ENCODE data around the gene NCAPD3. TPM values are rescaled to one million over a fixed set of nuclear protein-coding genes. Genes with fewer than 3 reads are reported as not detected.

NCAPD3 gene
- total RNA-seq, 1 donor from 2014 or later = 17.2 TPM

GRCh38 chr11:134250675-134251074 is 26.9 kb upstream of the NCAPD3 start:
- intact Hi-C loops (cut with micrococcal nuclease) = no loop called here
- TF ChIP-seq, protein P1, sequence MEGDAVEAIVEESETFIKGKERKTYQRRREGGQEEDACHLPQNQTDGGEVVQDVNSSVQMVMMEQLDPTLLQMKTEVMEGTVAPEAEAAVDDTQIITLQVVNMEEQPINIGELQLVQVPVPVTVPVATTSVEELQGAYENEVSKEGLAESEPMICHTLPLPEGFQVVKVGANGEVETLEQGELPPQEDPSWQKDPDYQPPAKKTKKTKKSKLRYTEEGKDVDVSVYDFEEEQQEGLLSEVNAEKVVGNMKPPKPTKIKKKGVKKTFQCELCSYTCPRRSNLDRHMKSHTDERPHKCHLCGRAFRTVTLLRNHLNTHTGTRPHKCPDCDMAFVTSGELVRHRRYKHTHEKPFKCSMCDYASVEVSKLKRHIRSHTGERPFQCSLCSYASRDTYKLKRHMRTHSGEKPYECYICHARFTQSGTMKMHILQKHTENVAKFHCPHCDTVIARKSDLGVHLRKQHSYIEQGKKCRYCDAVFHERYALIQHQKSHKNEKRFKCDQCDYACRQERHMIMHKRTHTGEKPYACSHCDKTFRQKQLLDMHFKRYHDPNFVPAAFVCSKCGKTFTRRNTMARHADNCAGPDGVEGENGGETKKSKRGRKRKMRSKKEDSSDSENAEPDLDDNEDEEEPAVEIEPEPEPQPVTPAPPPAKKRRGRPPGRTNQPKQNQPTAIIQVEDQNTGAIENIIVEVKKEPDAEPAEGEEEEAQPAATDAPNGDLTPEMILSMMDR (IDR thresholded peaks at IDR 0.05; ENCODE audit: borderline replicate concordance) = no peak
- Histone ChIP-seq H3K36me3 (peaks cover 55% of the 10 kb centered on the region), H3K27ac (replicated peaks) (no peak overlapping the region), H3K4me1 (peaks cover 41% of the 10 kb centered on the region), H3K9me3 (replicated peaks) (no peaks in the 10 kb centered on the region), H3K27me3 (ENCODE audit: low read depth) (no peaks in the 10 kb centered on the region), H3K4me3 (no peak overlapping the region)
- no peak for DNase-seq

DNA sequence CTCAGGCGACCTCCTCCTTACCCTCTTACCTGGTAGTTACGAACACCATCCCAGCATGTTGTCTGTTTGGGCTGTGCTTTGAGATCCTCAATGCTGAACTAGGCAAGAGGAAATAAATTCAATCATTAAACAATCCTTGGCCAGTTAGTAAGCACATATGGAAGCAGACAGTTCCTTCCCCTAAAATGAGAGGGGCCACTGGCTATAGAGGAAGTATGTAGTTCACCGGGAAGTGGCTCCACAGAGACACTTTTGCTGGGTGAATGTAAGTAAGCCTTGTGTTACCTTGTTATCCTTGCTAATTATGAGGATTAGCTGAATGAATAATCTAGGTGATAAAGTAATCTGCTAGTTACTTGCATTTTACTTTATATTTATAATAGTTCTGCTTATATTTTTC is 26.5 kb upstream of the NCAPD3 start:
- H3K9me3 ChIP-seq (replicated peaks) = no peaks in the 10 kb centered on the region
- TF ChIP-seq, protein P1 (IDR thresholded peaks at IDR 0.05; ENCODE audit: borderline replicate concordance) = no peak
- H3K36me3 ChIP-seq = peaks cover 60% of the 10 kb centered on the region
- DNase-seq = no peak
- no peaks in the 10 kb centered on the region for H3K27me3 ChIP-seq (ENCODE audit: low read depth)
- H3K4me3 ChIP-seq = no peak overlapping the region
- intact Hi-C loops (cut with micrococcal nuclease) = no loop called here
- peaks cover 37% of the 10 kb centered on the region for H3K4me1 ChIP-seq
- no peak overlapping the region for H3K27ac ChIP-seq (replicated peaks)

GRCh38 chr11:134248910-134249480 is 25.2 kb upstream of the NCAPD3 start:
- Histone ChIP-seq H3K9me3 (replicated peaks) (no peaks in the 10 kb centered on the region), H3K4me3 (no peak overlapping the region), H3K27ac (replicated peaks) (no peak overlapping the region), H3K36me3 (peaks cover 72% of the 10 kb centered on the region), H3K4me1 (peaks cover 24% of the 10 kb centered on the region), H3K27me3 (ENCODE audit: low read depth) (no peaks in the 10 kb centered on the region)
- DNase-seq = no peak
- intact Hi-C loops (cut with micrococcal nuclease) = no loop called here
- TF ChIP-seq, protein P1 (IDR thresholded peaks at IDR 0.05; ENCODE audit: borderline replicate concordance) = no peak

- H3K27ac ChIP-seq (replicated peaks) = no peak overlapping the region
- intact Hi-C loops (cut with micrococcal nuclease) = no loop called here
These were observed 22.9 kb upstream of the NCAPD3 start for GRCh38 chr11:134246678-134247077.

GRCh38 chr11:134246100-134246499 is 22.3 kb upstream of the NCAPD3 start:
- Histone ChIP-seq H3K27ac (replicated peaks) (no peak overlapping the region), H3K9me3 (replicated peaks) (no peaks in the 10 kb centered on the region), H3K4me3 (no peak overlapping the region), H3K36me3 (peaks cover 100% of the 10 kb centered on the region), H3K27me3 (ENCODE audit: low read depth) (no peaks in the 10 kb centered on the region), H3K4me1 (no peaks in the 10 kb centered on the region)
- no peak for DNase-seq
- TF ChIP-seq, protein P1 (IDR thresholded peaks at IDR 0.05; ENCODE audit: borderline replicate concordance) = no peak
- intact Hi-C loops (cut with micrococcal nuclease) = no loop called here

More at GRCh38 chr11:134246678-134247077, 22.9 kb upstream of the NCAPD3 start:
- Histone ChIP-seq H3K36me3 (peaks cover 95% of the 10 kb centered on the region), H3K4me1 (peaks cover 4% of the 10 kb centered on the region), H3K9me3 (replicated peaks) (no peaks in the 10 kb centered on the region), H3K27me3 (ENCODE audit: low read depth) (no peaks in the 10 kb centered on the region), H3K4me3 (no peak overlapping the region)
- TF ChIP-seq, protein P1 (IDR thresholded peaks at IDR 0.05; ENCODE audit: borderline replicate concordance) = no peak
- no peak for DNase-seq
